K562 (cell line): ENCODE data around the gene MAB21L3. TPM values are rescaled to one million over a fixed set of nuclear protein-coding genes. Genes with fewer than 3 reads are reported as not detected.
A peak's percentile ranks its signal among the peaks of the same experiment; 100 is the strongest.

Experiments used
- HNRNPUL1 ChIP-seq: fragments of 200-400 bp; formaldehyde crosslinking; IDR thresholded peaks from 2 replicates; pipeline ENCODE4 v1.6.1; 2017; ENCODE audit warnings: low read length
- IRF1 ChIP-seq: sonication (generic); formaldehyde crosslinking; IDR thresholded peaks from 2 replicates; pipeline ENCODE4 v1.8.0; 2022; ENCODE audit warnings: missing genetic modification reagents, mild to moderate bottlenecking, borderline replicate concordance
- MAFF ChIP-seq: IDR thresholded peaks from 2 replicates; pipeline ENCODE4 v1.6.1; 2012; ENCODE audit warnings: low read length, improper control_type of control experiment
- MYC ChIP-seq, 2 experiments: fragments of 250-450 bp in 1 of 2; sonication (Bioruptor Pico) in 1 of 2; IDR thresholded peaks; 2 replicates each; pipeline versions ENCODE4 v1.5.1 to v1.6.1; 2012 to 2021; ENCODE audit warnings: low read depth in 2 of 2, borderline replicate concordance in 1 of 2, improper control_type of control experiment in 1 of 2, low read length in 1 of 2, mild to moderate bottlenecking in 1 of 2, moderate library complexity in 1 of 2
- PATZ1 ChIP-seq: fragments of 250-450 bp; sonication (Bioruptor Pico); IDR thresholded peaks from 2 replicates; pipeline ENCODE4 v1.5.0; 2020; ENCODE audit warnings: mild to moderate bottlenecking, borderline replicate concordance
- RBM14 ChIP-seq: fragments of 200-400 bp; formaldehyde crosslinking; IDR thresholded peaks from 2 replicates; pipeline ENCODE4 v1.6.1; 2018; ENCODE audit warnings: low read depth, mild to moderate bottlenecking, low read length, moderate library complexity, borderline replicate concordance; ENCODE audit not compliant: insufficient read depth
- RBM39 ChIP-seq: fragments of 200-400 bp; formaldehyde crosslinking; optimal IDR thresholded peaks from 2 replicates; pipeline ENCODE3; 2018; ENCODE audit warnings: low read depth, low read length
- SMC3 ChIP-seq: conservative IDR thresholded peaks from 2 replicates; pipeline ENCODE4 v1.6.1; 2011; ENCODE audit warnings: low read depth, low read length, improper control_type of control experiment; ENCODE audit not compliant: insufficient read depth
- SNAPC5 ChIP-seq: fragments of 250-450 bp; sonication (Bioruptor Pico); IDR thresholded peaks from 2 replicates; pipeline ENCODE4 v1.8.0; 2021; ENCODE audit warnings: moderate library complexity, mild to moderate bottlenecking, inconsistent platforms
- SRSF9 ChIP-seq: fragments of 200-400 bp; formaldehyde crosslinking; IDR thresholded peaks from 2 replicates; pipeline ENCODE4 v1.6.1; 2017; ENCODE audit warnings: low read depth, low read length, borderline replicate concordance
- STAT5A ChIP-seq: IDR thresholded peaks from 2 replicates; pipeline ENCODE4 v1.6.1; 2012; ENCODE audit warnings: low read length, inconsistent platforms, borderline replicate concordance
- TCF3 ChIP-seq: sonication (generic); formaldehyde crosslinking; IDR thresholded peaks from 2 replicates; pipeline ENCODE4 v1.4.0; 2020; ENCODE audit warnings: mild to moderate bottlenecking, missing genetic modification reagents
- ZBTB17 ChIP-seq: fragments of 450-650 bp; formaldehyde crosslinking; IDR thresholded peaks from 2 replicates; pipeline ENCODE4 v1.4.0; 2020; ENCODE audit warnings: mild to moderate bottlenecking
- ZKSCAN3 ChIP-seq: fragments of 250-450 bp; sonication (Bioruptor Pico); IDR thresholded peaks from 2 replicates; pipeline ENCODE4 v1.4.0; 2020
- ZNF165 ChIP-seq: fragments of 250-450 bp; sonication (Bioruptor Pico); IDR thresholded peaks from 2 replicates; pipeline ENCODE4 v1.4.0; 2020; ENCODE audit warnings: borderline replicate concordance
- ZNF217 ChIP-seq: sonication (generic); formaldehyde crosslinking; IDR thresholded peaks from 2 replicates; pipeline ENCODE4 v1.8.0; 2022; ENCODE audit warnings: mild to moderate bottlenecking, missing genetic modification reagents
- ZNF24 ChIP-seq: fragments of 450-650 bp; IDR thresholded peaks from 2 replicates; pipeline ENCODE4 v1.6.1; 2016
- ZNF512 ChIP-seq: IDR thresholded peaks from 2 replicates; pipeline ENCODE4 v1.6.1; 2016; ENCODE audit warnings: missing genetic modification characterization, missing compliant biosample characterization
- ZNF717 ChIP-seq: fragments of 250-450 bp; sonication (Bioruptor Pico); IDR thresholded peaks from 2 replicates; pipeline ENCODE4 v1.5.0; 2021
- ZNF778 ChIP-seq: fragments of 450-650 bp; formaldehyde crosslinking; IDR thresholded peaks from 2 replicates; pipeline ENCODE4 v1.4.0; 2020; ENCODE audit warnings: mild to moderate bottlenecking, moderate library complexity
- ZNF79 ChIP-seq: fragments of 250-450 bp; sonication (Bioruptor Pico); IDR thresholded peaks from 2 replicates; pipeline ENCODE4 v1.4.0; 2020; ENCODE audit warnings: low read depth, mild to moderate bottlenecking, moderate library complexity
- polyA plus RNA-seq, 8 experiments: library from polyadenylated mRNA; depleted of rRNA in 4 of 8; stranded (reverse) in 5 of 8; unstranded in 3 of 8; fragments of >200 nt; fragmentation: Nextera tagmentation in 2 of 8; fragmentation: Illumina TruSeq in 1 of 8; extraction: Ambion mirVana in 2 of 8; extraction: Trizol in 1 of 8; gene quantifications; 2 replicates each; pipeline versions ENCODE4 v1.2.1 to v1.2.3, GENCODE V29; 2011 to 2014; ENCODE audit warnings: inconsistent platforms in 1 of 8, missing spikeins in 1 of 8
- total RNA-seq, 7 experiments: library from RNA; depleted of rRNA in 6 of 7; stranded (reverse); fragments of >200 nt in 6 of 7; fragmentation: Illumina TruSeq in 2 of 7; extraction: Trizol in 2 of 7; gene quantifications; 2 replicates each; pipeline versions ENCODE4 v1.2.1 to v1.2.3, GENCODE V29; 2011 to 2021; ENCODE audit warnings: low replicate concordance in 1 of 7

Gene MAB21L3
- total and polyA plus RNA-seq, 9 of the 15 experiments (the other 6 are each of a cell fraction or from before 2014, with no cell fraction given): not detected

GRCh38 chr1:116151739-116152576 lies 40.8 kb downstream of the MAB21L3 start (continued):
- TF ChIP-seq IRF1 (CRISPR knock-in tag) (no peak), ZNF24 (peak; percentile 52; the same call in 1 of the 2 replicates), MYC (IDR thresholded peaks at IDR 0.05; ENCODE audit: low read depth, low read length) (peak; percentile 76), MYC (CRISPR knock-in tag; IDR thresholded peaks at IDR 0.05; ENCODE audit: borderline replicate concordance, low read depth) (no peak), ZNF512 (no peak), HNRNPUL1 (no peak), ZKSCAN3 (CRISPR knock-in tag) (no peak), ZNF778 (CRISPR knock-in tag) (no peak), SNAPC5 (no peak), TCF3 (CRISPR knock-in tag) (peak; percentile 50), ZNF79 (CRISPR knock-in tag) (no peak), MAFF (no peak), STAT5A (no peak), ZNF165 (CRISPR knock-in tag) (no peak), SMC3 (peak; percentile 89), RBM39 (no peak), RBM14 (0 out of 2 replicates have a peak, but pooled peaks have one; percentile 71), ZNF717 (CRISPR knock-in tag) (no peak), PATZ1 (CRISPR knock-in tag) (no peak), ZBTB17 (CRISPR knock-in tag) (peak; percentile 58; the same call in 1 of the 2 replicates), SRSF9 (no peak), ZNF217 (CRISPR knock-in tag) (no peak)
